Anterior cingulate cortex (tissue), 58 donors: ENCODE results near the gene HOXA11.

Source experiments
- DNase-seq, 58 donors: peaks; one replicate each; lab custom pipeline; 2025; lab: John Stamatoyannopoulos, UW

The HOXA11 gene

GRCh38 chr7:27140126-27140857, 44.7 kb downstream of the HOXA11 start:
- DNase-seq = no peak

DNA sequence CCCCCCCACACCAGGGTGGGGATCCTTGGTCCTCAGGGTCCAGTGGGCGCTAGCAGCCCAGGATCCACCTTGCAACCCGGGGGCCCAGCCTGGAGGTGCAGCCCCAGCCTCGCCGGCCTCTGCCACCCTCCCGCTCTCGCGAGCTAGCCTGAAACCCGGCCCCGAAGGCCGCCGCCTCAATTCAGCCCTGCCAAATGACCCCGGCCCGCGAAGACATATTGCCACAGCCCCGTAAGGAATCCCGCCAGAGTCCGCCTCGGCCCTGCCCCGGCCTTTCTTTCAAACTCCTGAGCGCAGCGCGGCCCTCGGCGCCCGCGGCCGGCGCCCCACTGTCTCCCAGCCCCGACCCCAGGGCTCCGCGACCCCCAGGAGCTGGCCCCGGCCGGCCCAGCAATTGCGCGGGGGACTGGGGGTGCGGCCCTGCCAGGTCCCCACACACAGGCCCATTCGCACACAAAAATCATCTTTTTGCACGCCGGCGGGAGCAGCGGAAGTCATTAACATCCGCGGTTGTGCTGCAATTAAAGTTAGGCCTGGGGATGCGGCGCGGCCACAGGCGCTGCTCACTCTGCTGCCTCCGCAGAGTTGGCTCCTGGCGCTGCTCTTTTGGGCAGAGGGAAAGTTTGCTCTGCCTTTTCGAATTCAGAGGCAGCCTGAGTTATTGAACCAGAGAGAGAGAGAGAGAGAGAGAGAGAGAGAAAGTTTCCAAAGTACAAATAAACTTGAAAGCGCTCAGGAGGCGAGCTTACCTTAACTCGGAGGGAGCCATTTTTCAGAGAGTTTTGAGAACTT, 45.5 kb downstream of the HOXA11 start:
- no peak for DNase-seq

GRCh38 chr7:27138985-27139333, 46.1 kb downstream of the HOXA11 start:
- no peak for DNase-seq

- DNase-seq = no peak
These were observed 46.6 kb downstream of the HOXA11 start for GRCh38 chr7:27138472-27138871.

DNA sequence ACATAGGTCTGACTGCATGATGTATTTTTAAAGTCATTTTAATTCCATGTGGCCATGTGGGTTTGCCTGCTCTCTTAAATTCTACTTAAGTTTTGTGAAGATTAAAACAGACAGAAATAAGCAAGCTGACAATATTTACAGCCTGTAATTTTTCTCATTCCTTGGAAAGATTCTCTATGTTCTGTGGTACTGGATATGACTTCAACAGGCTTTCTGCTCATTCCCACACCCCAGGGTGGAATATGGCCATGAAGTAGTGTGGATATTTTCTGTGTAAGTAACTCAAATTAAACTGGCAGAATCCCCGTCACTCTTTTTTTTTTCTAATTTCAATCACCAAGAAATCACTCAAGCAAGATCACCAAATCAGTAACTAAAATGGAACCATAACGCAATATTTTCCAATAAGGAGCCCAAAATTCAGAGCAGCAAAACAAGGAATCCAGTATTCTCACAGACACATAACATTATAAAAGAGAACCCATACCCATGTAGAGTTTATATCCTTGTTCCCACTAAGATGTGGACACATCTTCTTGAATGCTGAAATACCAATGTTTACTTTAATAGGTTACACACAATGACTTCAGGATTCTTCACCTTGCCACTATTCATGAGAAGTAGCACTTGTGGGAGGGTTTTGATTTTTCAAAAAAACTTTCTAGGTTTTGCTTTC, 47.3 kb downstream of the HOXA11 start:
- no peak for DNase-seq

DNA sequence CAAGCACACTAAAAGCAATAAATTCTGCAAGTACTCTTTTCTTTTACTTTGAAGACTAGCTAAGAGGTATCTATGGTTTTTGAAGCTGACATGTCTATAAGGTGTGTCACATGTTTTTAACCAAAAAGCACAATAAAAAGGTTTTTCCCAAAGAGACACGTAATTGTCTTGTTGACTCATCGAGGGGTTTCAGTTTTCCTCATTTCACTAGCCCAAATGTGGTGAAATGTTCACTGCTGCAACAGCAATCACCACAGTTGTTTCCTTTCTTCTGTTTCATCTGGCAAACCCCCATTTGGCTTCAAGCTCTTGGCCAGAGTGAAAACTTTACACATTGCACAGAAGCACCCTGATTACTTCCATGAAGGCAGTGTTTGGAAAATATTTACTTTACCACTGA, 50.6 kb downstream of the HOXA11 start:
- DNase-seq = no peak

GRCh38 chr7:27133409-27134231, 51.4 kb downstream of the HOXA11 start:
- DNase-seq = no peak

GRCh38 chr7:27132978-27133377, 52.1 kb downstream of the HOXA11 start:
- no peak for DNase-seq

GRCh38 chr7:27132214-27132613, 52.8 kb downstream of the HOXA11 start:
- no peak for DNase-seq

DNA sequence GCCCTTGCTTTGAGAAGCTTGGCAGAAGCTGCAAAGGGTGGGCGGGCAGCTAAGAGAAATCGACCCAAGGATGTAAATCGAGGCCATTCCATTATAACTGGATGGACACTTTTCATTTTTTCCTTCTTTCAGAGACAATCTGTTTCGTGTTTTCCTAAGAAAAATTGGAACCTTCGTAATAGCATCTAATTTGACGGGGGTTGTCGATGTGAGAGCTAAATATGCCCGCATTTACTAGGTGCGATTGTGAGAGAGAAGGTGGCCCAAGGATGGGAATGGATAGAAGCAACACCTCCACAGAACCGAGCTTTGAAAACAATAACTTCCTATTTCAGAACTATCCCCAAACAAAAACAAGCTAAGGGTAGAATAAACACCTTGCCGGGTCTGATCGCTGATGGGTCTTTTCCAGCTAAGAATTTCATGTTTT, 53.6 kb downstream of the HOXA11 start:
- DNase-seq = no peak
